Choroid plexus epithelial cell (primary cell): ENCODE measurements around the gene TCEA2.
"Not testable (repeated sequence)": the region's sequence is repeated elsewhere in the genome, so short reads cannot be mapped to it uniquely, and the experiment has no call there.

ENCODE experiments used
- DNase-seq: peaks from one replicate; pipeline ENCODE4 v3.0.0-alpha.2; 2010; ENCODE audit warnings: low read depth
- H3K4me3 ChIP-seq: 2 replicates; pipeline ENCODE4 v1.5.1; 2011; ENCODE audit warnings: low read depth, mild to moderate bottlenecking, control low read depth, low read length, moderate library complexity
- CTCF ChIP-seq: conservative IDR thresholded peaks from 2 replicates; pipeline ENCODE4 v1.5.1; 2011; ENCODE audit warnings: low read depth, mild to moderate bottlenecking, control low read depth, inconsistent platforms, low read length, moderate library complexity

The TCEA2 gene

GRCh38 chr20:64115171-64115911 is 52.3 kb downstream of the TCEA2 start:
- no peak overlapping the region for H3K4me3 ChIP-seq

GRCh38 chr20:64116016-64116415 is 53.0 kb downstream of the TCEA2 start:
- TF ChIP-seq CTCF, result no peak
- DNase-seq, result no peak
- no peak overlapping the region for H3K4me3 ChIP-seq

More at GRCh38 chr20:64115171-64115911, 52.3 kb downstream of the TCEA2 start:
- TF ChIP-seq CTCF, result no peak
- DNase-seq, result no peak

- no peak for DNase-seq
- no peak overlapping the region for H3K4me3 ChIP-seq
- TF ChIP-seq CTCF, result no peak
Observed at GRCh38 chr20:64116541-64117431, 53.8 kb downstream of the TCEA2 start.

GRCh38 chr20:64117432-64117777 is 54.4 kb downstream of the TCEA2 start:
- H3K4me3 ChIP-seq, DNase-seq: not testable (repeated sequence)

GRCh38 chr20:64119301-64119680 is 56.3 kb downstream of the TCEA2 start:
- H3K4me3 ChIP-seq, result no peak overlapping the region
- TF ChIP-seq CTCF, result no peak
- DNase-seq, result no peak

GRCh38 chr20:64119681-64120341 is 56.8 kb downstream of the TCEA2 start:
- no peak overlapping the region for H3K4me3 ChIP-seq
- DNase-seq, result no peak
- no peak for TF ChIP-seq CTCF

- H3K4me3 ChIP-seq, result no peak overlapping the region
- TF ChIP-seq CTCF, result no peak
- no peak for DNase-seq
Observed at GRCh38 chr20:64121586-64121985, 58.6 kb downstream of the TCEA2 start.
